Anterior cingulate cortex (tissue), 58 donors: ENCODE data around the gene NELL2.
"Not testable (repeated sequence)": the region's sequence is repeated elsewhere in the genome, so short reads cannot be mapped to it uniquely, and the experiment has no call there.

Experiments used
- DNase-seq, 58 donors: peaks; one replicate each; lab custom pipeline; 2025; lab: John Stamatoyannopoulos, UW

The NELL2 gene

DNA sequence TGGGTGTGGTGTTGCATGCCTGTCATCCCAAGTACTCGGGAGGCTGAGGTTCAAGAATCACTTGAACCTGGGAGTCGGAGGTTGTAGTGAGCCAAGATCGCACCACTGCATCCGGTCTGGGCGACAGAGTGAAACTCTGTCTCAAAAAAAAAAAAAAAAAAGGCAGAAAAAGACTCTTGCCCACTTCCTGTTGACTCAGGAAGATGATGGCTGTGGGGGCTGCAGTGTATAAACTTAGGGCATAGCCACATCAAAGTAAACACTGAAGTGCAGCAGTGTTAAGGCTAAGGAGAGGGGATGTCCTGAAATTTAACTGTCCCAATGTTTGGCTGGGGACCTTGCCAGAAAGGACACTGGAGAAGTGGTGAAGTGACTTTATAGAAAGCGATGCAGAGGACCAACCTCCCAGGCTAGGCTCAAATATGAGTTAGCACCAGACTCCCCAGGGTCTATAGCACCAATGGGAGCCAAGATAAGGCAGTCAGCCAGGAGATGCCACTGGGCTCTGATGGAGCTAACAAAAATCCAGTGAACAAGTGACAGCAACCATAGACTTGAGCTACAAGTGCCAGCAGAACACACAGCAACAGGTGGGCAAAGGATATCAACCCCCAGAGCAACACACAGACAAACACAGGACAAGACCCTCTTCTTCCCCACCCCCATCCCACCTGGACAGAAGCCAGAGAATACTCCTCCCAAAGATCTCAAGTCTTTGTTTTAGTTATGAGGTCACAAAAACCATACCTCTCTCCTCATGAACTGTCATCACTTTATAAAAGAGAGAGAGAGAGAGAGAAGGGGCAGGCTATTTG, 28.0 kb downstream of the NELL2 start:
- DNase-seq, result no peak

DNA sequence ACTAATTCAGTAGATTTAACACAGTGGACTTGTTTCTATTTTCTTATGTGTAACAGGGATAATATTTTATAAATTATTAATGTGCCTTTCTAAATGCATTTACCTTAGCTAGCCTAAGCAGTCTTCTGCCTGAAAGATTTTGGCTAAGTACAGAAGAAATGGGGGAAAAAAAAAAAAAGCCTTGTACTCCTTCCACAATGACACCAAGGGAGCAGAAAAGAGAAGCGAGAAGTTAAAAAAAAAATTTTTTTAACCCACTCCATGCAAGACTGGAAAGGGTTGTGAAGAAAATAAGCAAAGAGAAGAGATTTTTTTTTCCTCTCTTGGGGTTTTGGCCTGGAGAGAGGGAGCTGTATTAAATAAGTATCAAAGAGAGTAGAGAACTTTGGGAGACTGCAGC, 28.7 kb downstream of the NELL2 start:
- DNase-seq, result no peak

GRCh38 chr12:44846826-44847225, 29.3 kb downstream of the NELL2 start:
- DNase-seq, result no peak

- DNase-seq, result no peak
Observed at GRCh38 chr12:44842669-44843068, 33.4 kb downstream of the NELL2 start.

DNA sequence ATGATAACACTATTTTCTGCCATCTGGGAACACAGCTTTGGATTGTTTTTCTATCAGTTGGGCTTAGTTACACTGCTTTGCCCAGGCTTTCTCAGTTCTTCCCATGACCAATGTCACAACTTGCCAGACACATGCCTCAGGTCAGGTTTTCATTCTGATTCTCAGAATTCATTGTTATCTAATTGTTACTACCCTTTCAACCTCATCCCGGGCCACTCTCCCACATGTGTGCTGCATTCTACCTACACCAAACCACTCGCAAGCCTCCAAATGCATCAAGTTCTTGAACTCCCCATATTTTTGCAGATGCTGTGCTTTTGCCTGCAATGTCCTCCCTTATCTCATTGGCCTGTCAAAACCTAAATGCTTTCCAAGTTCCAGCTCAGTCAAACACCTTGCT, 36.3 kb downstream of the NELL2 start:
- DNase-seq, result no peak

DNA sequence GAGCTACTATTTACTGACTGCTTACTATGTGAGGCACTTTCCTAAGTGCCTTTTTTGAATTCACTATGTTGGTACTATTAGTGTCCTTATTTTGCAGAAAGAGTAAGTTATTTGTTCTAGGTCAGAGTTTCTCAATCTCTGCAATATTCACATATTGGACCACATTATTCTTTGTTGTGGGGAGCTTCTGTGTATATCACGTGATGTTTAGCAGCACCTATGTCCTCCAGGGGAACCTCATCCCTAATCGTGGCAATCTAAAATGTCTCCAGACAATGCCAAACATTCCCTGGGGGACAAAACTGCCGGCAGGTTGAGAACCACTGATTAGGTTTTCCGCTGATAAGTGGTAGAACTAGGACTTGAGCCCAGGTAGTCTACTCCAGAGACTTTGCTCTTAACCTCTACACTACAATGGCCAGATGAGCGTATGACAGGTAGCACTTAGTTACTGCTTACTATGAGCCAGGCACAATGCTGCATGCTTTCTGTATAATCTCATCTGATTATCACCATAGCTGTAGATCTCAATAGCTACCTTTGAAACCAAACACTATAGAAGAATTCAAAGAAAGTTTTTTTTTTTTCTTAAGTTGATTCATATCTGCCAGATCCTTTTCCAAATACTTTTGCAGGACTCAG, 38.9 kb downstream of the NELL2 start:
- DNase-seq, result no peak

DNA sequence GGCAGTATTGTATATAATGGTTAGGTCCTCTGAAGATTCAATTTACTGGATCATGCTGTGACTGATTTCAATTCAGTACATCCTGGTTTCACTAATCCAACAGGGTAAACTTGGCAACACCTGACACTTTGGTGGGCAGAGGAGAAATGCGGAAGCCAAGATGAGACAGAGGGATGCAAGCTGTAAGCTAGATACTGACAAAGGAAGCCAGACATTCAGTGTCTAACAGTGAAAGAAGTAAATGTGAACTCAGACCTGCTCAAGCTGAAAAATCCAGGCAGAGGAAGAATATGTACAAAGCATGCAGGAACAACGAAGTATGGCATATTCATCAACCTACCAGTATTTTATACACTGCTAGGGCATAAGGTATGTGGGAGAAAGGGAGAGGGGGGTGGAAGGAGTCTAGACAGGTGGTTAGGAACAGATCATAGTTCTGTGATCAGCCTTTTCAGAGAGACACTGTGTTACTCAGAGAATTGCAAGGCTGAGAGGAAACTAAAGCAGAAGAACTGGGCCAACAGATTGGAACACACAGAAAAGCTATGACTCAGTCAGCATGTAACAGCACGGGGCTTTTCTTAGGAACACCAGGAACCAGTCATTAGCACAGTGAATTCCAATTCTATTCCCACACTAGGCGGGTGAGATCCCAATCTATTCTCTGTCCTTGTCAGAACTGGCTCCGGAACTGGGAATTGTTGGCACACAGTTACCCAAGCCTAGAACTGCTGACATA, 40.3 kb downstream of the NELL2 start:
- peak in 30 of 58 donors; percentile 4 to 80 (median 30) for DNase-seq

GRCh38 chr12:44834996-44835395, 41.1 kb downstream of the NELL2 start:
- not testable (repeated sequence) for DNase-seq

GRCh38 chr12:44833561-44833960, 42.6 kb downstream of the NELL2 start:
- no peak for DNase-seq

GRCh38 chr12:44830566-44831055, 45.5 kb downstream of the NELL2 start:
- DNase-seq, result peak in 3 of 58 donors; percentile 6 to 36 (median 16)

- no peak for DNase-seq
Observed at GRCh38 chr12:44829045-44829444, 47.1 kb downstream of the NELL2 start.

DNA sequence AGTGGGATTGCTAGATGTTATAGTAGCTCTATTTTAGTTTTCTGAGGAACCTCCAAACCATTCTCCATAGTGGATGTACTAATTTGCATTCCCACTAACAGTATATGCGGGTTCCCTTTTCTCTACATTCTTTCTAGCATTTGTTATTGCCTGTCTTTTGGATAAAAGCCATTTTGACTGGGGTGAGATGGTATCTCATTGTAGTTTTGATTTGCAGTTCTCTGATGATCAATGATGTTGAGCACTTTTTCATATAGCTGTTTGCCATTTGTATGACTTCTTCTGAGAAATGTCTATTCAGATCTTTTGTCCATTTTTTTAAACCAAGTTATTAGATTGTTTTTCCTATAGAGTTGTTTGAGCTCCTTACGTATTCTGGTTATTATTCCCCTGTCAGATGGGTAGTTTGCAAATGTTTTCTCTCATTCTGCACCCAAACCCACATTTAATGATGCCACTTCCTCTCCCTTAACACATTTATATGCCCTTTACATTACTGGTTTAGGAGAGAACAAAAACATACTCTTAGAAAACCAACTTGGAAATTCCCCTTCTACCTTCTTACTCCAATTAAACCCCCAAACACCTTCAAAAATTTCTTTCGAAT, 48.2 kb downstream of the NELL2 start:
- DNase-seq, result no peak

DNA sequence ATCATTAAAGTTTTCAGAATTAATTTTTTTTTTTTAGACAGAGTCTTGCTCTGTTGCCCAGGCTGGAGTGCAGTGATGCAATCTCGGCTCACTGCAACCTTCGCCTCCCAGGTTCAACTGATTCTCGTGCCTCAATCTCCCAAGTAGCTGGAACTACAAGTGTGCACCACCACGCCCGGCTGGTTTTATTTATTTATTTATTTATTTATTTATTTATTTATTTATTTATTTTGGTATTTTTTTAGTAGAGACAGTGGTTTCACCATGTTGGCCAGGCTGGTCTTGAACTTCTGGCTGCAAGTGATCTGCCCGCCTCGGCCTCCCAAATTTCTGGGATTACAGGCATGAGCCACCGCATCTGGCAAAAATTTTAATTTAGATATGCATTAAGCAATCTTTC, 54.4 kb downstream of the NELL2 start:
- not testable (repeated sequence) for DNase-seq

- no peak for DNase-seq
Observed at GRCh38 chr12:44819884-44820283, 56.2 kb downstream of the NELL2 start.

DNA sequence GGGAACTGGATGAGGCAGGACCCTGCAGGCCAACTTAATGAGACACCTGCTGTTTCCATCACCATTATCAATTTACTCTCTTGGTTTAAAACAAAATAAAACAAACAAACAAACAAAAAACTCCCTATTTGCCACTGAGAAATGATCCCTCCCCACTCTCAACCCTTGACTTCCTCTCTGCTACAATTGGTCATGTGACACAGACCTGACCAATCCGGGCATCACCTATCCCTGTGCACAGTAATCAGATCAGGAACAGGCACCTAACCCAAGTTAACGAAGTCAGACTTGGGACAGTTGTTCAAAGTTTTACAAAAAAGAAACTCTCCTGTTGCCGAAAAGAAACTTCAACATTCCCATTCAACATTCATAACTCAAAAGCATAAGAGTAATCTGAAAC, 58.4 kb downstream of the NELL2 start:
- DNase-seq, result no peak

- DNase-seq, result no peak
Observed at GRCh38 chr12:44816446-44817017, 59.6 kb downstream of the NELL2 start.

DNA sequence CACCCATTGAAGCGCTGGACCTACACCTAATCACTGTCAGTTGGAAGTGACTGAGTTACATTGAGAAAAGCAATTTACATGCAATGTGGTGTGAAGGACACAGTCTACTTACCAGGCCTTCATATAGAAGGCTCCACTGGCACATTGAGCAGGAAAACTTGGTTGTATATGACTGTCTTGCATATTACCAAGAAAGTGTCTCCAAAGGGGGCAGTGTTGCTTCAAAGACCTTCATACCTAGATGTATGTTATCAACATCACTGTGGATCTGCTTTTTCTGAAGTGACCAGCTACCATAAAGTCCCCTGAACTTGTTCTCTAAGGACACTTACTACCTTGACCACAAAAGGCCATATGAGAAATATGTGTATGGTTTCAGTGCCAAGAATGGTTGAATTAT, 64.1 kb downstream of the NELL2 start:
- DNase-seq, result no peak

GRCh38 chr12:44804068-44804467, 72.0 kb downstream of the NELL2 start:
- no peak for DNase-seq

DNA sequence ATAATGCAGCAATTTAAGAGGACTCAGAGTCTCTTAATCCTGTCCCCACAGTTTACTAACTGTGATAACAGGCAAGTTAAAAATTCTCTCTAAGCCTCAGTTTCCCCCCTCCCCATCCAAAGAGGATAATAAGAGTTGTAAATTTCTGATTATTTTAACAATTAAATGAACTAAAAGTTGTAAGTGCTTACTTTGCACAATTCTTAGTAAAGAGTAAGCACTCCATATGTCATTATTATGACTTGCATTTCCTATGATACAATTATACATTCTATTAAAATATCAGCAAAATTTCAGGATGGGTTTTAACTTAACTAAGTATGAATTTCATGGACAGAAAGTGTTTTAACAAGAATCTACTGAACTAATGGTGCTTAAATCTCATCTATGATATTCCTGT, 80.1 kb downstream of the NELL2 start:
- no peak for DNase-seq

GRCh38 chr12:44788731-44789130, 87.4 kb downstream of the NELL2 start:
- DNase-seq, result no peak
